Right lobe of liver (tissue), 4 donors: ENCODE measurements around the gene AFF2.

Experiments
- POLR2A ChIP-seq: fragments of 450-650 bp; IDR thresholded peaks from one replicate; pipeline ENCODE4 v1.6.1; 2017; ENCODE audit warnings: antibody characterized with exemption, mild to moderate bottlenecking
- TF ChIP-seq, protein P1 (sequence below), 4 donors: fragments of 200-600 bp in 3 of 4; fragments of 450-650 bp in 1 of 4; IDR thresholded peaks; one replicate each; pipeline versions ENCODE4 v1.5.1 to v1.8.0; 2016 to 2022; ENCODE audit warnings: antibody characterized with exemption in 4 of 4, mild to moderate bottlenecking in 2 of 4
- donor health status: DM: no; HTN: no; CAD: no.
- donor health status: DM: no; HTN: no; CAD: no.
- donor health status: DM: no; HTN: yes; CAD: no.

DNA sequence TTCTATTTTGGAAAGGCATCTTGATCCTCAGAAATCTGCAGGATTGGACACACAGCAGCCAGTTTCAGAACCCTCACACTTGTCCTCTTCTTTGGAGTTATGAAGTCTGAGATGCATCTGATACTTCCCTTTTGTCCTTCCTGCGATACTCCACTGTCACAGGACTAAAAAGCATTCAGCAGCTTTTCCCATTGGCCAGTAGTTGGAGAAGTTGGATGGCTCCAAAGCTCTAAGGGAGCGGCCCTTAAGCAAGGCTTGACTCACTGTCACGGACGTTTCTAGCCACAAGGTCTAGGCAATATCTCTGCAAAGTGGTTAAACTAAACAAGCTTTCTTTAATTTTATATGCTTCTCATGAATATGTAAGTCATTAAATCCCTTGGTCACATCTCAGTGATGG, 417.0 kb downstream of the AFF2 start:
- TF ChIP-seq, protein P1, sequence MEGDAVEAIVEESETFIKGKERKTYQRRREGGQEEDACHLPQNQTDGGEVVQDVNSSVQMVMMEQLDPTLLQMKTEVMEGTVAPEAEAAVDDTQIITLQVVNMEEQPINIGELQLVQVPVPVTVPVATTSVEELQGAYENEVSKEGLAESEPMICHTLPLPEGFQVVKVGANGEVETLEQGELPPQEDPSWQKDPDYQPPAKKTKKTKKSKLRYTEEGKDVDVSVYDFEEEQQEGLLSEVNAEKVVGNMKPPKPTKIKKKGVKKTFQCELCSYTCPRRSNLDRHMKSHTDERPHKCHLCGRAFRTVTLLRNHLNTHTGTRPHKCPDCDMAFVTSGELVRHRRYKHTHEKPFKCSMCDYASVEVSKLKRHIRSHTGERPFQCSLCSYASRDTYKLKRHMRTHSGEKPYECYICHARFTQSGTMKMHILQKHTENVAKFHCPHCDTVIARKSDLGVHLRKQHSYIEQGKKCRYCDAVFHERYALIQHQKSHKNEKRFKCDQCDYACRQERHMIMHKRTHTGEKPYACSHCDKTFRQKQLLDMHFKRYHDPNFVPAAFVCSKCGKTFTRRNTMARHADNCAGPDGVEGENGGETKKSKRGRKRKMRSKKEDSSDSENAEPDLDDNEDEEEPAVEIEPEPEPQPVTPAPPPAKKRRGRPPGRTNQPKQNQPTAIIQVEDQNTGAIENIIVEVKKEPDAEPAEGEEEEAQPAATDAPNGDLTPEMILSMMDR (IDR thresholded peaks at IDR 0.05): no peak
- no peak for TF ChIP-seq POLR2A
